Measurements from ENCODE around the gene SEC14L2. TPM values are rescaled to one million over a fixed set of nuclear protein-coding genes. Genes with fewer than 3 reads are reported as not detected.

SEC14L2 gene
- total and polyA plus RNA-seq, 2 of the 8 experiments (the other 6 are each of a cell fraction or from before 2014, with no cell fraction given) = 2.8 to 3.2 TPM

- no peak; the same call in 1 of the 2 replicates for TF ChIP-seq GABPA (IDR thresholded peaks at IDR 0.05; ENCODE audit: borderline replicate concordance, insufficient read depth, low read length)
- no peak for TF ChIP-seq ZNF274 (IDR thresholded peaks at IDR 0.05; ENCODE audit: borderline replicate concordance, extremely low read depth, low read length)
- peak; percentile 84 for TF ChIP-seq TBP (IDR thresholded peaks at IDR 0.05; ENCODE audit: low read depth, low read length)
- TF ChIP-seq SP4 (IDR thresholded peaks at IDR 0.05; ENCODE audit: low read length) = peak; percentile 23; the same call in 1 of the 2 replicates
- peak; percentile 90 for TF ChIP-seq MAX (IDR thresholded peaks at IDR 0.05)
- TF ChIP-seq CBX5 (IDR thresholded peaks at IDR 0.05; ENCODE audit: low read depth, low read length) = no peak
- TF ChIP-seq TAF7 (optimal IDR thresholded peaks at IDR 0.05; ENCODE audit: borderline replicate concordance, low read depth, low read length) = peak; percentile 78
- TF ChIP-seq TAF1 (IDR thresholded peaks at IDR 0.05; ENCODE audit: low read depth, low read length) = peak; percentile 91
- TF ChIP-seq TEAD4 (IDR thresholded peaks at IDR 0.05; ENCODE audit: low read depth, low read length) = peak; percentile 41; the same call in 1 of the 2 replicates
- TF ChIP-seq HDAC6 (IDR thresholded peaks at IDR 0.05; ENCODE audit: low read depth, low read length) = no peak
- TF ChIP-seq CHD1 (IDR thresholded peaks at IDR 0.05; ENCODE audit: low read depth, low read length) = no peak
- TF ChIP-seq POLR2AphosphoS5 (IDR thresholded peaks at IDR 0.05; ENCODE audit: low read depth, low read length) = peak; percentile 70
- TF ChIP-seq SIN3A (conservative IDR thresholded peaks at IDR 0.05 in 1 of 2, IDR thresholded peaks at IDR 0.05 in 1 of 2; ENCODE audit: low read depth in 1 of 2, low read length in 2 of 2) = peak; percentile 92 to 94; a peak in 2 of 4 replicates
- no peak for TF ChIP-seq RFX5 (IDR thresholded peaks at IDR 0.05; ENCODE audit: borderline replicate concordance, low read depth, low read length)
- peak; percentile 57; the same call in 1 of the 2 replicates for TF ChIP-seq ATF3 (IDR thresholded peaks at IDR 0.05; ENCODE audit: insufficient read depth, low read depth, low read length)
- TF ChIP-seq POLR2A (IDR thresholded peaks at IDR 0.05; ENCODE audit: control extremely low read depth in 1 of 2, low read depth in 2 of 2, low read length in 2 of 2) = peak; percentile 46 to 81
- TF ChIP-seq EGR1 (IDR thresholded peaks at IDR 0.05; ENCODE audit: borderline replicate concordance, low read depth, low read length) = peak; percentile 78
- peak in 1 of 2 experiments; percentile 76; a peak in 1 of 3 replicates for TF ChIP-seq EP300 (IDR thresholded peaks at IDR 0.05; ENCODE audit: borderline replicate concordance in 1 of 2, low read depth in 2 of 2, low read length in 2 of 2)
- TF ChIP-seq TCF12 (IDR thresholded peaks at IDR 0.05; ENCODE audit: low read depth, low read length) = 0 out of 2 replicates have a peak, but pooled peaks have one; percentile 66
- no peak for TF ChIP-seq CEBPB (IDR thresholded peaks at IDR 0.05; ENCODE audit: low read depth, low read length)
- no peak for TF ChIP-seq SAP30 (IDR thresholded peaks at IDR 0.05; ENCODE audit: insufficient read depth, insufficient replicate concordance, low read length)
- peak; percentile 45 for TF ChIP-seq ASH2L (IDR thresholded peaks at IDR 0.05; ENCODE audit: low read length)
- peak; percentile 11 for TF ChIP-seq KDM4A (IDR thresholded peaks at IDR 0.05; ENCODE audit: low read depth, low read length, severe bottlenecking)
- no peak for TF ChIP-seq BCL11A (IDR thresholded peaks at IDR 0.05; ENCODE audit: low read depth in 2 of 2, low read length in 2 of 2)
- TF ChIP-seq FOSL1 (IDR thresholded peaks at IDR 0.05; ENCODE audit: insufficient read depth, low read depth, low read length) = no peak
Measured at GRCh38 chr22:30423959-30424533, 27.2 kb downstream of the SEC14L2 start (continued).
